AG04449 (cell line): ENCODE results near the gene MAPKBP1.
"Not testable (repeated sequence)": the region's sequence is repeated elsewhere in the genome, so short reads cannot be mapped to it uniquely, and the experiment has no call there.

Experiments used
- CTCF ChIA-PET: fragments of 350-600 bp; formaldehyde crosslinking; extraction: SDS; loops from one replicate; lab custom pipeline; 2021; ENCODE audit warnings: antibody characterized with exemption; lab: Yijun Ruan, JAX
- POLR2A ChIA-PET: fragments of 400-600, 350-600 bp; formaldehyde crosslinking; extraction: SDS; loops from one replicate; lab custom pipeline; 2020; ENCODE audit warnings: antibody characterized with exemption, inconsistent platforms; lab: Yijun Ruan, JAX
- DNase-seq: peaks from one replicate; pipeline ENCODE4 v3.0.0-alpha.2; 2010; ENCODE audit warnings: low read depth, low spot score
- H3K4me3 ChIP-seq: 2 replicates; pipeline ENCODE4 v1.5.1; 2011; ENCODE audit warnings: low read depth, mild to moderate bottlenecking, control low read depth, low read length
- TF ChIP-seq, protein P1 (sequence below): IDR thresholded peaks from one replicate; pipeline ENCODE4 v1.5.1; 2011; ENCODE audit warnings: mild to moderate bottlenecking, moderate library complexity, low read length, control low read depth, inconsistent platforms; ENCODE audit not compliant: insufficient read depth; ENCODE audit errors: missing control alignments

The MAPKBP1 gene, protein sequence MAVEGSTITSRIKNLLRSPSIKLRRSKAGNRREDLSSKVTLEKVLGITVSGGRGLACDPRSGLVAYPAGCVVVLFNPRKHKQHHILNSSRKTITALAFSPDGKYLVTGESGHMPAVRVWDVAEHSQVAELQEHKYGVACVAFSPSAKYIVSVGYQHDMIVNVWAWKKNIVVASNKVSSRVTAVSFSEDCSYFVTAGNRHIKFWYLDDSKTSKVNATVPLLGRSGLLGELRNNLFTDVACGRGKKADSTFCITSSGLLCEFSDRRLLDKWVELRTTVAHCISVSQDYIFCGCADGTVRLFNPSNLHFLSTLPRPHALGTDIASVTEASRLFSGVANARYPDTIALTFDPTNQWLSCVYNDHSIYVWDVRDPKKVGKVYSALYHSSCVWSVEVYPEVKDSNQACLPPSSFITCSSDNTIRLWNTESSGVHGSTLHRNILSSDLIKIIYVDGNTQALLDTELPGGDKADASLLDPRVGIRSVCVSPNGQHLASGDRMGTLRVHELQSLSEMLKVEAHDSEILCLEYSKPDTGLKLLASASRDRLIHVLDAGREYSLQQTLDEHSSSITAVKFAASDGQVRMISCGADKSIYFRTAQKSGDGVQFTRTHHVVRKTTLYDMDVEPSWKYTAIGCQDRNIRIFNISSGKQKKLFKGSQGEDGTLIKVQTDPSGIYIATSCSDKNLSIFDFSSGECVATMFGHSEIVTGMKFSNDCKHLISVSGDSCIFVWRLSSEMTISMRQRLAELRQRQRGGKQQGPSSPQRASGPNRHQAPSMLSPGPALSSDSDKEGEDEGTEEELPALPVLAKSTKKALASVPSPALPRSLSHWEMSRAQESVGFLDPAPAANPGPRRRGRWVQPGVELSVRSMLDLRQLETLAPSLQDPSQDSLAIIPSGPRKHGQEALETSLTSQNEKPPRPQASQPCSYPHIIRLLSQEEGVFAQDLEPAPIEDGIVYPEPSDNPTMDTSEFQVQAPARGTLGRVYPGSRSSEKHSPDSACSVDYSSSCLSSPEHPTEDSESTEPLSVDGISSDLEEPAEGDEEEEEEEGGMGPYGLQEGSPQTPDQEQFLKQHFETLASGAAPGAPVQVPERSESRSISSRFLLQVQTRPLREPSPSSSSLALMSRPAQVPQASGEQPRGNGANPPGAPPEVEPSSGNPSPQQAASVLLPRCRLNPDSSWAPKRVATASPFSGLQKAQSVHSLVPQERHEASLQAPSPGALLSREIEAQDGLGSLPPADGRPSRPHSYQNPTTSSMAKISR (N-terminal part only)

DNA sequence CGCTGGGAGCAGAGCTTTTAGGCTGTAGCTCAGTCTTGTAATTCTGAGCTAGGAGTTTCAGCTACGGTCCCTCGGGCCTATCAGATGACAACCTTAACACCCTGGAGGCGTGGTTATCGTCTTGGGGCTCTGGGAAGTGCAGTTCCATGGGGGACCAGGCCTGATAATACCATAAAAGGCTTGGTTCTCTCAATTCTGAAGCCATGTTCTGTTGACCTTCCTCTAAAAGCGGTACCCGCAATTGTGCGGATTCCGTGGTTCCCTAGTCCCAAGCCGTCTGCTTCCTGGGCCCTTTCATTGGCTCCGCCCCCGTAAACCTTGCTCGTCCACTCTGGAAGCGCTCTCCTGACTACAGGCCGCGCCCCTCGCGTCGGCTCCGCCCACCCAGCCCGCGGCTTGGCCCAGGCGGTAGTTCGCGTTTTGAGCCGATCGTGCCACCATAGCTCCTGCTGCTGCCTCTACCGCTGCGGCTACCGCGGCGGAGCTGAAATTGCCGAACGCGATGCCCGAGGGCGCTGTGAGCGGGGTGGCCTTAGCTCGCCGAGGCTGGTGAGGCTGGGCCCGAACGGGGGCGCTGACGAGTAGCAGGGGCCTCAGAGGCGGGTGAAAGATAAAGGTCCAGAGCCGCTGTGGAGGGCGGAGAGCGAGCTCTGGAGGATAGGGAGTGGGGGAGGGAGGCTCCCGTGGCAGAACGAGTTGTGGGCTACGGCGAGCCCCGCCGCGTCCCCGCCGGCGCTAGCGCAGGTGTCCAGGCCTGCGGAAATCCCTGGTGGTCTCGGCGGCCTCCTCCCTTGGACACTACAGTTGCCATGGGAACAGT, at the start of gene MAPKBP1:
Gene MAPKBP1, plus strand, starts transcription at position 423 of the 820 bp plus-strand sequence. CDS start 792 bp downstream, outside the sequence.
- TF ChIP-seq, protein P1, sequence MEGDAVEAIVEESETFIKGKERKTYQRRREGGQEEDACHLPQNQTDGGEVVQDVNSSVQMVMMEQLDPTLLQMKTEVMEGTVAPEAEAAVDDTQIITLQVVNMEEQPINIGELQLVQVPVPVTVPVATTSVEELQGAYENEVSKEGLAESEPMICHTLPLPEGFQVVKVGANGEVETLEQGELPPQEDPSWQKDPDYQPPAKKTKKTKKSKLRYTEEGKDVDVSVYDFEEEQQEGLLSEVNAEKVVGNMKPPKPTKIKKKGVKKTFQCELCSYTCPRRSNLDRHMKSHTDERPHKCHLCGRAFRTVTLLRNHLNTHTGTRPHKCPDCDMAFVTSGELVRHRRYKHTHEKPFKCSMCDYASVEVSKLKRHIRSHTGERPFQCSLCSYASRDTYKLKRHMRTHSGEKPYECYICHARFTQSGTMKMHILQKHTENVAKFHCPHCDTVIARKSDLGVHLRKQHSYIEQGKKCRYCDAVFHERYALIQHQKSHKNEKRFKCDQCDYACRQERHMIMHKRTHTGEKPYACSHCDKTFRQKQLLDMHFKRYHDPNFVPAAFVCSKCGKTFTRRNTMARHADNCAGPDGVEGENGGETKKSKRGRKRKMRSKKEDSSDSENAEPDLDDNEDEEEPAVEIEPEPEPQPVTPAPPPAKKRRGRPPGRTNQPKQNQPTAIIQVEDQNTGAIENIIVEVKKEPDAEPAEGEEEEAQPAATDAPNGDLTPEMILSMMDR, result peak; percentile 99
- ChIA-PET CTCF (interaction anchor here (0.7 to 19.6 kb wide), 26 partner anchors 10 to 309 kb away, joined by 3 to 756 read pairs (median 10); no protein-coding TSS in a partner anchor), POLR2A (interaction anchor here (0.6 to 2.5 kb wide), 6 partner anchors 8 to 230 kb away, joined by 3 to 16 read pairs (median 3); partner anchors contain the start of gene RPAP1)
- peak; percentile 93 for DNase-seq
- peak within 1 kb of the TSS; percentile 90 for H3K4me3 ChIP-seq

DNA sequence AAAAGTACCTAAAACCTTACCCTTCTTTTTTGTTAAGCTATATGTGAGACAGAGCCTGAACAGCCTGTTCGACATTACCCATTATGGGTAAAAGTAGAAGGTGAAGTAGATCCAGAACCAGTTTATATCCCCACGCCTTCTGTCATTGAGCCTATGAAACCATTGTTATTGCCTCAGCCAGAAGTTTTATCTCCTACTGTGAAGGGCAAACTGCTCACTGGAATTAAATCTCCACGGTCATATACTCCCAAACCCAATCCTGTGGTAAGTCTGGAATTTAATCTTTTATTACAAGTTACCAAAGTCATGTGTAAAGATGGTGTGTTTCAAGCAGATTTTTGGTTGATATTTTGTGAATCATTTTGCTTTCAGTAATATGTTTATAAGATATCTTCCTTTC, 47.1 kb upstream of the MAPKBP1 start:
- TF ChIP-seq, protein P1, result no peak
- POLR2A ChIA-PET, result no interaction called here
- peak; percentile 17 for DNase-seq
- CTCF ChIA-PET, result interaction anchor here (1.2 to 1.4 kb wide), 3 partner anchors 10 to 262 kb away, joined by 3 to 4 read pairs (median 3); no protein-coding TSS in a partner anchor
- H3K4me3 ChIP-seq, result no peak overlapping the region

DNA sequence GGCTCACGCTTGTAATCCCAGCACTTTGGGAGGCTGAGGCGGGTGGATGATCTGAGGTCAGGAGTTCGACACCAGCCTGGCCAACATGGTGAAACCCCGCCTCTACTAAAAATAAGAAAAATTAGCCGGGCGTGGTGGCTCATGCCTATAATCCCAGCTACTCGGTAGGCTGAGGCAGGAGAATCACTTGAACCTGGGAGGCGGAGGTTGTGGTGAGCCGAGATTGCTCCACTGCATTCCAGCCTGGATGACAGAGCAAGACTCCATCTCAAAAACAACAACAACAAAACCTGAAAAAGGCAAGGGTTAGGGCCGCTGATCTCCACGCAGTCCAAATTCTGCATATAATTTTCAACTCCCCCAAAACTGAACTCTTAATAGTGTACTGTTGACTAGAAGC, 46.2 kb upstream of the MAPKBP1 start:
- H3K4me3 ChIP-seq, POLR2A ChIA-PET, DNase-seq: not testable (repeated sequence)
- CTCF ChIA-PET, result interaction anchor here (1.2 to 1.4 kb wide), 3 partner anchors 9 to 263 kb away, joined by 3 to 4 read pairs (median 3); no protein-coding TSS in a partner anchor

DNA sequence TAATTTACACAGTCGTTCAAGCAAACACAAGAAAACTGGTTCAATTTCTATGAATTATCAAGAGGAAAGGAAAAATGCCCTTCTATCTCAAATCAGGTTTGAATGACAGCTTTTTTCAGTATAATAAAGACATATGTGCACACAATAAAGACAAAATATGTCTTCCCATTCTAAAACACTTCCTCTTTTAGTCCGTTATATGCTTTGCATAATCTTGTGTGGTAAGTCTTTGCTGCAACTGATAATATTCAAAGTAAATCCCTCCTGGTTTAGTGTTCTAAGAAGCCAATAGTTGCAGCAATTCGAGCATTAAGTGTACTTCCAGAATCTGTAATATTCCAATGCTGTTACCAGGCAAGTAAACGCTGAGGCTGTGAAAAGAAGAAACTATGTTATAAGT, 43.7 kb upstream of the MAPKBP1 start:
- CTCF ChIA-PET, result no interaction called here
- H3K4me3 ChIP-seq, result no peak overlapping the region
- TF ChIP-seq, protein P1, result no peak
- DNase-seq, result no peak
- POLR2A ChIA-PET, result no interaction called here

DNA sequence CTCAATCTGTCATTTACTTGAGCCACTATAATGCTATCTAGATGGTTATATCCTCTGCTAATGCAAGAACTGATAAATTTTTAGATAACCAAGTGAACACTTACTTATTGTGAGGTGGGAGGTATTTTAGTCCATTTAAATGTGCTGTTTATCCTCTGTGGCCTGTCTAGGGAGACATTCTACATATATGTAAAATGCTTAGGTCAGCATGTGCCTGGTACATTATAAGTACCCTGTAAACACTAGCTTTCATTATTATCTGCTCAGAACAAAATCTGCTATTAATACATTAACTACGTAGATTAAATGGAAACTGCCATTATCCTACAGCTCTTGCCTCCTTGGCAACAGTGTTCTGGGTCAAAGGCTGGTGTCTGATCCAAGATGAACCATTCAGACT, 41.8 kb upstream of the MAPKBP1 start:
- POLR2A ChIA-PET, result no interaction called here
- no peak overlapping the region for H3K4me3 ChIP-seq
- TF ChIP-seq, protein P1, result no peak
- DNase-seq, result no peak
- CTCF ChIA-PET, result no interaction called here

DNA sequence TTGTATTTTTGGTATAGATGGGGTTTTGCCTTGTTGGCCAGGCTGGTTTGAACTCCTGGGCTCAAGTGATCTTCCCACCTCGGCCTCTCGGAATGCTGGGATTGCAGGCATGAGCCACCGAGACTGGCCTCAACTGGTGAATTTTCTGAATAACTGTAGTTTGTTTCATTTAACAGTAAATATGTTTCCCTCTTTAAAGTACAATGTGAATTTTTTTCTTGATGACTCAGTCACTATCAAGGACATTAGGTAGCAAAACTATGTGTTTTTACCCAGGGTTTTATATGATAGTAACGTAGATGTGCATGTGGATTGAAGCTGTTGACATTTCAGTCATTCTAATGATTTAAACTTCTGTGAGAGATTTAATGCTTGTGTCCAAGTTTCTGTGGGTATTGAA, 40.2 kb upstream of the MAPKBP1 start:
- no peak for DNase-seq
- no peak overlapping the region for H3K4me3 ChIP-seq
- ChIA-PET CTCF (no interaction called here), POLR2A (no interaction called here)
- TF ChIP-seq, protein P1, result no peak
